Bronchial epithelial cell (primary cell): ENCODE data around the gene HDAC6. TPM values are rescaled to one million over a fixed set of nuclear protein-coding genes. Genes with fewer than 3 reads are reported as not detected.
"Not testable (repeated sequence)": the region's sequence is repeated elsewhere in the genome, so short reads cannot be mapped to it uniquely, and the experiment has no call there.

Experiments
- DNase-seq: peaks from one replicate; pipeline ENCODE4 v3.0.0-alpha.2; 2010; ENCODE audit warnings: low read depth
- FAIRE-seq: peaks from 2 replicates; lab custom pipeline; 2011; peaks lifted over from hg19 to GRCh38; lab: Jason Lieb, UNC
- H3K27me3 ChIP-seq: 2 replicates; pipeline ENCODE4 v1.5.1; 2011; ENCODE audit warnings: low read length; ENCODE audit not compliant: control insufficient read depth, insufficient read depth
- H3K36me3 ChIP-seq: 2 replicates; pipeline ENCODE4 v1.5.1; 2011; ENCODE audit warnings: low read length; ENCODE audit not compliant: control insufficient read depth, insufficient read depth
- H3K4me3 ChIP-seq: 2 replicates; pipeline ENCODE4 v1.5.1; 2011; ENCODE audit warnings: mild to moderate bottlenecking, low read depth, low read length, control low read depth
- CTCF ChIP-seq: IDR thresholded peaks from 2 replicates; pipeline ENCODE4 v1.5.1; 2011; ENCODE audit warnings: mild to moderate bottlenecking, moderate library complexity, low read length, control low read depth, inconsistent platforms; ENCODE audit not compliant: insufficient read depth, severe bottlenecking
- total RNA-seq: library from RNA; depleted of rRNA; stranded (reverse); fragments of >200 nt; gene quantifications from 2 replicates; pipeline ENCODE4 v1.2.1, GENCODE V29; 2014

Gene HDAC6
- total RNA-seq, 1 donor from 2014 or later, result 33.2 TPM

- no peak for TF ChIP-seq CTCF
- no peaks in the 10 kb centered on the region for H3K36me3 ChIP-seq
- FAIRE-seq (no peak), DNase-seq (no peak)
- H3K27me3 ChIP-seq, result no peaks in the 10 kb centered on the region
- H3K4me3 ChIP-seq, result peak within 1 kb of the TSS; percentile 23
Observed at GRCh38 chrX:48835524-48836329, 33.9 kb downstream of the HDAC6 start, which contains the start of gene PCSK1N. TSS of gene PCSK1N (minus strand) at chrX:48835610. CDS start at chrX:48835532, 78 bp downstream.

- FAIRE-seq (no peak), DNase-seq (no peak)
- no peak for TF ChIP-seq CTCF
- no peak overlapping the region for H3K4me3 ChIP-seq
- H3K27me3 ChIP-seq, result no peaks in the 10 kb centered on the region
- no peaks in the 10 kb centered on the region for H3K36me3 ChIP-seq
Observed at GRCh38 chrX:48839686-48840085, 37.8 kb downstream of the HDAC6 start.

GRCh38 chrX:48848847-48849246, 47.0 kb downstream of the HDAC6 start:
- DNase-seq (no peak), FAIRE-seq (no peak)
- H3K27me3 ChIP-seq, result no peaks in the 10 kb centered on the region
- no peaks in the 10 kb centered on the region for H3K36me3 ChIP-seq
- H3K4me3 ChIP-seq, result no peak overlapping the region
- TF ChIP-seq CTCF, result no peak

- no peak for TF ChIP-seq CTCF
- Histone ChIP-seq H3K27me3 (no peaks in the 10 kb centered on the region), H3K4me3 (no peak overlapping the region), H3K36me3 (no peaks in the 10 kb centered on the region)
- no peak for DNase-seq
- no peak for FAIRE-seq
Observed at GRCh38 chrX:48852857-48853256, 51.0 kb downstream of the HDAC6 start.

- H3K36me3 ChIP-seq, H3K27me3 ChIP-seq, DNase-seq, H3K4me3 ChIP-seq, FAIRE-seq: not testable (repeated sequence)
Observed at GRCh38 chrX:48853494-48853893, 51.6 kb downstream of the HDAC6 start.

- H3K4me3 ChIP-seq, H3K27me3 ChIP-seq, DNase-seq, FAIRE-seq, H3K36me3 ChIP-seq: not testable (repeated sequence)
Observed at GRCh38 chrX:48854121-48854804, 52.4 kb downstream of the HDAC6 start.
